ENCODE measurements around the gene MED12L.
A peak's percentile ranks its signal among the peaks of the same experiment; 100 is the strongest.
"Not testable (repeated sequence)": the region's sequence is repeated elsewhere in the genome, so short reads cannot be mapped to it uniquely, and the experiment has no call there.

MED12L gene, protein sequence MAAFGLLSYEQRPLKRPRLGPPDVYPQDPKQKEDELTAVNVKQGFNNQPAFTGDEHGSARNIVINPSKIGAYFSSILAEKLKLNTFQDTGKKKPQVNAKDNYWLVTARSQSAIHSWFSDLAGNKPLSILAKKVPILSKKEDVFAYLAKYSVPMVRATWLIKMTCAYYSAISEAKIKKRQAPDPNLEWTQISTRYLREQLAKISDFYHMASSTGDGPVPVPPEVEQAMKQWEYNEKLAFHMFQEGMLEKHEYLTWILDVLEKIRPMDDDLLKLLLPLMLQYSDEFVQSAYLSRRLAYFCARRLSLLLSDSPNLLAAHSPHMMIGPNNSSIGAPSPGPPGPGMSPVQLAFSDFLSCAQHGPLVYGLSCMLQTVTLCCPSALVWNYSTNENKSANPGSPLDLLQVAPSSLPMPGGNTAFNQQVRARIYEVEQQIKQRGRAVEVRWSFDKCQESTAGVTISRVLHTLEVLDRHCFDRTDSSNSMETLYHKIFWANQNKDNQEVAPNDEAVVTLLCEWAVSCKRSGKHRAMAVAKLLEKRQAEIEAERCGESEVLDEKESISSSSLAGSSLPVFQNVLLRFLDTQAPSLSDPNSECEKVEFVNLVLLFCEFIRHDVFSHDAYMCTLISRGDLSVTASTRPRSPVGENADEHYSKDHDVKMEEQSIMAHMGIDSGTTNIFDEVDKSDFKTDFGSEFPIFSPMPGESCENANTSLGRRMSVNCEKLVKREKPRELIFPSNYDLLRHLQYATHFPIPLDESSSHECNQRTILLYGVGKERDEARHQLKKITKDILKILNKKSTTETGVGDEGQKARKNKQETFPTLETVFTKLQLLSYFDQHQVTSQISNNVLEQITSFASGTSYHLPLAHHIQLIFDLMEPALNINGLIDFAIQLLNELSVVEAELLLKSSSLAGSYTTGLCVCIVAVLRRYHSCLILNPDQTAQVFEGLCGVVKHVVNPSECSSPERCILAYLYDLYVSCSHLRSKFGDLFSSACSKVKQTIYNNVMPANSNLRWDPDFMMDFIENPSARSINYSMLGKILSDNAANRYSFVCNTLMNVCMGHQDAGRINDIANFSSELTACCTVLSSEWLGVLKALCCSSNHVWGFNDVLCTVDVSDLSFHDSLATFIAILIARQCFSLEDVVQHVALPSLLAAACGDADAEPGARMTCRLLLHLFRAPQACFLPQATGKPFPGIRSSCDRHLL (N-terminal part only)

DNA sequence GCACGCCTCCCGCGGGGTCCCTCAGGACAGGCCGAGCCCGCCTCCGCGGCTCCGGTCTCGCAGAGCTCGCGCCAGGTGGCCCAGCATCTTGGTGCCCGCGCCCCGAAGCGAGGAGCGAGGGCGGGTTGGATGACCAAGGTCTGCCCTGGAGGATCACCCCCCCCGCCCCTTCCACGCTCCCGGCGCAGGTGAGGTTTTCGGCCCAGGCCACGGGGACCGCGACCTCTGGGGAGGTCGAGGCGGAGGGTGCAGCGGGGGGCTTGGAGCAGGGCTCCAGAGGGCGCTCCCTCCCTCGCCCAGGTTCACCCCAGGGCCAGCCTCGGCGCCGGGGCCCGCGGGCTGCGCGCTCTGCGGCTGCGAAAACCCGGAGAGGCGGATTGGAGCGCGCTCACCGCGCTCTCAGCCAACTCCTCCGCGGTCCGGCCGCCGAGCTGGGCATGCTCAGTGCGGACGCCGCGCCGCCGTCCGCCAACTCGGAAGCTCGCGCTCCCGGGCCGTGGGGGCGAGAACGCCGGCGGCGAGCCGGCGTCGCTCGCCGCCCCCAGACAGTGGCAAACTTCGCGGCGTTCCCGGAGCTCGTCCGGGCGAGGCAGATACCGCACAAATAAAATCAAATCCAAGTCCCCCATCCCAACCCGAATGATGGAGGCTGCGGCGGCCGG is at the start of gene MED12L:
Gene MED12L (plus strand): TSS at position 438 of the 662 bp plus-strand sequence. CDS start 1,263 bp downstream, outside the sequence.
- peak; percentile 78 for DNase-seq

DNA sequence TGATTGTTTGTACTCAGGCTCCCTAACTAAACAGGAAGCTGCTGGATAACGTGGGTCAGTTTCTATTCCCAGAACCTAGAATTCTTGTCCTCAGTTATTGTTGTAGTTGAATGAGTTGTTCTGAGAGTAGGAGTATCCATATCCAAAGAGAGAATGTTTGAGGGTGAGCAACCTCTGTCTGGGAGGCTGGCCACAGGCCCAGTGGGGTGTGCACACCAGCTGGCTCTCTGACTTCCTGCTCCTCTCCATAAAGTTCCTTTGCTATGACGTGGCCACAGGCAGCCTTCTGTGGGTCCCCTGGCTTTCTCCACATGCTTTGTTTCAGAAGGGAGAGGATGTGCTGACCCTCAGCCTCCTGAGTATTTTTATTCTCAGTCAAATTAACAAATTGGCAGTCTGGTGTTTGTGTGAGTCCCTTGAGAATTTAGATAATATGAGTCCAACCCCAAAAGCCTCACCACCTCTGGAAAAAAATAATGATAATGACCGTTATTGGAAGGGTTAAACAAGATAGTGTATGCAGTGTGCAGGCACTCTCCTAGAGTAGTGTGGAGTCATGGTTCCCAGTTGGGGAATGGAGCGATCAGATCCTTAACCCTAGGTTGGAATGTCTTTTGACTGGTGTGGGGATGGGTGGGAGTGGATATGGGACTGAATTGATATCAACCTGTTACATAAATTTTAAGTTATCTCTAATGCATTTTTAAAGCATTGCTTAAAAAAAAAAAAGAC is 47.6 kb upstream of the MED12L start:
- DNase-seq: no peak

GRCh38 chr3:151044706-151045105 is 40.8 kb upstream of the MED12L start:
- DNase-seq: no peak

DNA sequence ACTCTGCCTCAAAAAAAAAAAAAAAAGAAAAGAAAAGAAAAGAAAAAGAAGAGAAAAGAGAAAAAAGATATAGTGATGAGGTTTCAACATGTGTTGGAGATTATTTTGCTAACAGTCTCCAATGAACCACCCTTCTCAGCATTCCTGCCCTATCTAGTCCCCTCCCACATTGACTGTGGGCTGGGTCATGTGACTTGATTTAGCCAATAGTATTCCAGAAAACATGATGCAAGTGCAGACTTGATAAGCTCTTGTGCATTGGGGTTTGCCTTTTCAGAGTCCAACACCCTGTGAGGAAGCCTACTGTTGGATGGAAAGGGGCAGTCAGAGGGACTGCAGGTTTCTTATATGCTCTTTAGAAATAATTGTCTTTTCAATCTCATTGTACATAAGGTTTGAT is 37.8 kb upstream of the MED12L start:
- DNase-seq: peak; percentile 6

DNA sequence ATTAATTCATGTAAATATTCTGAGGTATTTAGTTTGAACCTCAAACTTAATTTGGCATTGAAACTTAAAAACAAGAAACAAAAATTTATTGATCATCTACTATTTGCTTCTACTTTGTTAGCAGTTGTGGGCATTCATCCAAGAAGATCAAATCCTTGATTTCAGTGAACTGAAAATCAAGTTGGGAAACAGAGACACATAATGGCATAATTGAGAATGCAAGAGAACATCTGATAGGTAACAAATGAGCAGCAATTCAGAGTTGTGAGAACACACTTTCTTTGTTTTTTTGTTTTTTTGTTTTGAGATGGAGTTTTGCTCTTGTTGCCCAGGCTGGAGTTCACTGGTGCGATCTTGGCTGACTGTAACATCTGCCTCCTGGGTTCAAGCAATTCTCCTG is 33.9 kb upstream of the MED12L start:
- no peak for DNase-seq

DNA sequence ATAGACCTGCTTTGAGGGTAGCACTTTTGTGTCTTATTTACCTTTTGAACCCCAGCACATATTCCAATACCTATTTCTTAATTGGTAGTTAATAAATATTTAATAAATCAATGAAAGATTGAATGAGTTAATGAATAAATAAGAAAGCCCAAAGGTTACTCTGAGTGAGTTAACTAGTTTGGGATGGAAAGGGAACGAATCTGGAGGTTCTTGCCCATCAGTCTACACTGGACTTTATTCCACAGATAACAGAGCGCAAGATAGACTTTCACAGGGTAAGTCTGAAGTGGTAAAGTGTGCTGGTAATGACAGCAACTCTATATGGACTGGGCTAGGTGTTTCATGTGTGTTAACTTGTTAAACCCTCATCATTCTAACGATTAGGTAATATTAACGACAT is 33.1 kb upstream of the MED12L start:
- DNase-seq: no peak

- DNase-seq: no peak
Measured at GRCh38 chr3:151052756-151053155, 32.7 kb upstream of the MED12L start.

- DNase-seq: no peak
Measured at GRCh38 chr3:151058740-151059139, 26.7 kb upstream of the MED12L start.

- no peak for DNase-seq
Measured at GRCh38 chr3:151062611-151063010, 22.9 kb upstream of the MED12L start.

DNA sequence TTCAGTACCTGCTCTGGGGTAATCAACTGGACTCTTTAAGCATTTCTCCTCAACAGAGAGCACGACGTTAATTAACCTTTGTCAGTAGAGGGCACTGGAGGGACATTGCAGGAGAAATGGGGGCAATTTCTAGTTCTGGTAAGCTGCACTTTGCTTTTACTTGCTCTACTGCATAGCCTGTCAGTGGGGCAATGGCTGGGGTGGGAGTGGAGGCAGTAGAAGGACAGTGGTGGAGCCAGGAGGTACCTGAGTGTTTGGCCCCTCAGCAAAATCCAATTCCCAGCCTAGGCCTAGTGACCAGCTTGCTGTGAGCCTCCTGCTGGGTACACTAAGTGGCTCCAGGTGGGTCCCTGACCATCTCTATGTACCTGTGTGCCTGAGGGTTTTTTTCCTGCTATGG is 18.3 kb upstream of the MED12L start:
- peak; percentile 37 for DNase-seq

GRCh38 chr3:151072842-151073241 is 12.6 kb upstream of the MED12L start:
- DNase-seq: not testable (repeated sequence)

DNA sequence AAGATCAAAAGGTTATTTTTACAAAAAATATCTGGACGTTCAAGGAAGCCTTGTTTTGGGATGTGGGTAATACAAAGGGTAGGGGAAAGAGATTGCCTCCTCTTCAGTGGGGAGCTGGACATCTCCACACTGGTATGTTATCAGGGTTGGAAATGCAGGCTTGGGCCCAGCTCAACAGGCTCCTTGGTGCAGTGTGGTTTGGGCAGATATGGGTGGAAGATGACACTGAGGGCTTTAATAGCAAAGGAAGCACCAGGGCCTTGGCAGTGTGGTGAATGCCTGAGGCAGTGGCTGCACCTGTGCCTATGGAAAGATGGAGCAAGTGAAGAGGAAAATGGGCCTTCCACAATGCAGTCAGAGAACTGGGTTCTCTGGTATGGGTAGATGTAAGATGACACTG is 11.2 kb upstream of the MED12L start:
- DNase-seq: no peak

GRCh38 chr3:151075869-151076562 is 9.4 kb upstream of the MED12L start:
- DNase-seq: peak; percentile 17

DNA sequence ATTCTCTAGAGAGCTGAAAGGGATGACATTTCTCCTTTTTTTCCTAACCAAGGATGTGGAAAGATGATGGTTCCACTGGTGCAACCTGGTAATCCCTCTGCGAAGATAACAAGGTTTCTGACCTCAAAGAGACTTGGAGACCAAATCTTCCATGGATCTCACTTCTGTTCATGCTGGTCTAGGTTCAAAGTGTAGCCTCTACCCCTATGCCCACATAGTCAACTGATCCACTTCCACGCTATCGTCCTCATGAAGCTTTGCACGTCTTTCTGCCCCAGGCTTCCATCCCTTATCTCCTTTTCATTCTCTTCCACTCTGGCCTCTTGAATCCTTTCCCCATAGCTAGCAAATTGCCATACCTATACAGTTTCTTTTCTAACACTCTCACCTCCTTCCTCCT is 8.8 kb upstream of the MED12L start:
- DNase-seq: no peak

- DNase-seq: not testable (repeated sequence)
Measured at GRCh38 chr3:151081082-151081481, 4.4 kb upstream of the MED12L start.

DNA sequence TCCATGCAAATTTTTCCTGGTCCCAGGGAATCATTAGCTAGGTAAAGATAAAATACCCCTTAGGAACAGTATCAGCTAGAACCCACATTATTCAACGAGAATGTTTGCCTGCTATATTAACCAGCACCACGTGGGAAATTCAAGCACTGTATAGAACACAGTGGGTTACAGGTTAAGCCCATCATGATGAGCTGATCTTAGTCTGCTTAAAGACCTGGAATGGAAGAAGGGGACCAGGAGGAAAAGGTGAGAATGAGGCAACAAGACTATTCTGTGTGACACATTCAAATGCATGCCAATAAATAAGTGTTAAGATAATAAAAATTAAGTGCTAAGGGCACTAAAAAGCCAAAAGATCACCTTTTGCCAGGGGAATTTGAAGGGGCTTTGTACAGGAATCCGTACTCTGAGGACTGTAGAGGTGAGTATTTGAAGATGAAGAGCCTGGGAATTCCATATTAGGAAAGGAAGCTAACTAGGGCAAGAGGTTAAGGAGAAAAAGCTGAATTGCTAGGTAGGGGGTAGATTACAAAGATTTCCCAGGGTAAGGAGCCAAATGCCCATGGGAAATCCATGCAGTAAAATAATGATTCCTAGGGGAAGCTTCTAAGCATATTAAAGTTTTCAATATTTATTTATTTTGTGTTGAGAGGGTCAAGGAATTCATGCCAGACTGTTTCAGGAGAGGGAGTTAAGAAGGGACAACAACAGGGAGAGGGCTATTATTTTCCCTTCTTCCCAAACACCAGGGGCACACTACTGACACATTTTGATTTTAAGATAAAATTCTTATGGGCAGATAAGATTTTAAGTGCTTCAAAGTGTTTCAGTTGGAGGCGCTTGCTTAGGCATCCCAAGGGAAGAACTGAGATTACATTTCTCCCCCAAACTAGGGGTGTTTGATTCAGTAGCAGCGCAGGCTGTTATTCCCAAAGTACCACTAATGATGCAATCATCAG is 2.3 kb upstream of the MED12L start:
- DNase-seq: no peak

DNA sequence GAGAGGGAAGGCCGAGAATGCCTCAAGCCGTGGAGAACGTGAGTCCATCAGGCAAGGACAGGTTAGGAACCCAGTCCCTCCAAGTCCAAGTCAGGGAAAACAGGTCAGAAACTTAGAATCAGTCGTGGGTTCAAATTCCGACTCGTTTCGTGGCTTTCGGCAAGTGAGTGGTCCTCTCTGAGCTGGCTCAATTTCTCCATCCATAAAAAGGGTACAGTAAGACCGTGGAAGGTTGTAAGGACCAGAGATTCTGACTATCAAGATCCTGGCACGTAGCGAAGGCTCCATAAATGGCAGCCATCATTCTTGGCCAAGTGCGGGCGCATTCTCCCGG is 604 bp upstream of the MED12L start:
- DNase-seq: no peak

- peak; percentile 29 for DNase-seq
Measured at GRCh38 chr3:151085889-151086483, 522 bp downstream of the MED12L start.

Measured in NCI-H82 (cell line).